H1 (cell line): ENCODE measurements around the gene GEMIN2. TPM values are rescaled to one million over a fixed set of nuclear protein-coding genes. Genes with fewer than 3 reads are reported as not detected.

ENCODE experiments used
- CTCF ChIA-PET: fragments of 300-600 bp; sonication (Branson Sonifier 250); formaldehyde crosslinking; loops from one replicate; lab custom pipeline; 2021; ENCODE audit not compliant: partially characterized antibody; lab: Charles Lee
- POLR2A ChIA-PET: fragments of 300-600 bp; sonication (Branson Sonifier 250); formaldehyde crosslinking; loops from one replicate; lab custom pipeline; 2021; ENCODE audit warnings: inconsistent platforms; ENCODE audit not compliant: partially characterized antibody; lab: Charles Lee
- DNase-seq, 2 experiments: peaks; one replicate each; pipeline versions ENCODE4 v3.0.0 to v3.0.0-alpha.2; 2010 to 2022; ENCODE audit warnings: low spot score in 2 of 2, low read depth in 1 of 2, mixed read lengths in 1 of 2
- FAIRE-seq: peaks from 2 replicates; lab custom pipeline; 2011; peaks lifted over from hg19 to GRCh38; lab: Jason Lieb, UNC
- H2AFZ ChIP-seq: 2 replicates; pipeline ENCODE4 v1.8.1; 2012; ENCODE audit warnings: low read length, inconsistent platforms
- H2AK5ac ChIP-seq: 2 replicates; pipeline ENCODE4 v1.6.1; 2013; ENCODE audit warnings: low read depth, low read length
- H2BK120ac ChIP-seq: replicated peaks from 2 replicates; pipeline ENCODE3; 2013; ENCODE audit warnings: low read depth, low read length, inconsistent platforms
- H2BK12ac ChIP-seq: 2 replicates; pipeline ENCODE4 v1.6.1; 2013; ENCODE audit warnings: low read depth, low read length
- H2BK15ac ChIP-seq: 2 replicates; pipeline ENCODE4 v1.6.1; 2013; ENCODE audit warnings: low read length
- H2BK20ac ChIP-seq: 2 replicates; pipeline ENCODE4 v1.6.1; 2013; ENCODE audit warnings: low read length
- H2BK5ac ChIP-seq: 2 replicates; pipeline ENCODE4 v1.6.1; 2013; ENCODE audit warnings: low read depth, low read length
- H3K14ac ChIP-seq: 2 replicates; pipeline ENCODE4 v1.6.1; 2013; ENCODE audit warnings: inconsistent platforms; ENCODE audit not compliant: insufficient read length
- H3K18ac ChIP-seq: 2 replicates; pipeline ENCODE4 v1.6.1; 2013; ENCODE audit warnings: low read length; ENCODE audit errors: extremely low read depth
- H3K23ac ChIP-seq: 2 replicates; pipeline ENCODE4 v1.6.1; 2013; ENCODE audit warnings: inconsistent platforms; ENCODE audit not compliant: insufficient read length
- H3K23me2 ChIP-seq: 2 replicates; pipeline ENCODE4 v1.6.1; 2013; ENCODE audit warnings: low read depth, low read length
- H3K27ac ChIP-seq: 2 replicates; pipeline ENCODE4 v1.6.1; 2011; ENCODE audit warnings: low read depth, low read length, inconsistent platforms
- H3K27me3 ChIP-seq, 4 experiments: replicated peaks in 1 of 4; 1 replicate in 1 of 4; 2 replicates in 3 of 4; pipeline versions ENCODE4 v1.6.1 to v1.8.1; 2011 to 2013; ENCODE audit warnings: low read length in 3 of 4, mild to moderate bottlenecking in 3 of 4, inconsistent platforms in 2 of 4, mixed read lengths in 2 of 4, moderate library complexity in 1 of 4; ENCODE audit not compliant: control insufficient read depth in 3 of 4, insufficient read depth in 3 of 4; ENCODE audit errors: extremely low read depth in 1 of 4
- H3K36me3 ChIP-seq, 4 experiments: 2 replicates each; pipeline versions ENCODE4 v1.6.1 to v1.8.1; 2011 to 2013; ENCODE audit warnings: mild to moderate bottlenecking in 4 of 4, low read length in 3 of 4, moderate library complexity in 2 of 4, control low read depth in 1 of 4, inconsistent platforms in 1 of 4; ENCODE audit not compliant: insufficient read depth in 4 of 4, control insufficient read depth in 2 of 4
- H3K4ac ChIP-seq: replicated peaks from 2 replicates; pipeline ENCODE3; 2013; ENCODE audit warnings: low read length, low read depth, mixed read lengths, inconsistent platforms; ENCODE audit not compliant: insufficient read length
- H3K4me1 ChIP-seq, 4 experiments: replicated peaks in 1 of 4; 1 replicate in 1 of 4; 2 replicates in 3 of 4; pipeline versions ENCODE4 v1.6.1 to v1.8.1; 2011 to 2013; ENCODE audit warnings: low read length in 3 of 4, inconsistent platforms in 2 of 4, mixed read lengths in 1 of 4; ENCODE audit not compliant: insufficient read depth in 4 of 4, control insufficient read depth in 3 of 4
- H3K4me2 ChIP-seq, 2 experiments: 2 replicates each; pipeline versions ENCODE4 v1.6.1 to v1.8.1; 2011 to 2013; ENCODE audit warnings: low read depth in 2 of 2, low read length in 2 of 2, control low read depth in 1 of 2, inconsistent platforms in 1 of 2, mild to moderate bottlenecking in 1 of 2; ENCODE audit not compliant: insufficient read depth in 1 of 2
- H3K4me3 ChIP-seq, 4 experiments: fragments of 200-600, 300-600 bp in 1 of 4; sonication (generic), shearing (Covaris generic), sonication (Bioruptor Twin) in 1 of 4; 2 replicates each; pipeline versions ENCODE4 v1.5.1 to v1.8.1; 2011 to 2016; ENCODE audit warnings: low read length in 4 of 4, low read depth in 3 of 4, control low read depth in 2 of 4, inconsistent platforms in 2 of 4, mild to moderate bottlenecking in 2 of 4, mixed read lengths in 1 of 4, moderate library complexity in 1 of 4; ENCODE audit not compliant: insufficient read depth in 2 of 4; ENCODE audit errors: extremely low read depth in 1 of 4
- H3K56ac ChIP-seq: replicated peaks from 2 replicates; pipeline ENCODE3; 2013; ENCODE audit warnings: low read depth, mild to moderate bottlenecking, mixed read lengths, low read length, inconsistent platforms; ENCODE audit not compliant: insufficient read length
- H3K79me1 ChIP-seq: 2 replicates; pipeline ENCODE4 v1.6.1; 2013; ENCODE audit warnings: low read depth, low read length, control low read depth
- H3K79me2 ChIP-seq, 2 experiments: 2 replicates each; pipeline versions ENCODE4 v1.6.1 to v1.8.1; 2012 to 2013; ENCODE audit warnings: low read length in 2 of 2, mild to moderate bottlenecking in 2 of 2, inconsistent platforms in 1 of 2; ENCODE audit not compliant: insufficient read depth in 2 of 2, control insufficient read depth in 1 of 2
- H3K9ac ChIP-seq, 4 experiments: replicated peaks in 1 of 4; 1 replicate in 1 of 4; 2 replicates in 3 of 4; pipeline versions ENCODE4 v1.6.1 to v1.8.1; 2011 to 2013; ENCODE audit warnings: low read depth in 3 of 4, low read length in 3 of 4, control low read depth in 2 of 4, mild to moderate bottlenecking in 2 of 4, moderate library complexity in 2 of 4, inconsistent platforms in 1 of 4; ENCODE audit errors: extremely low read depth in 1 of 4
- H3K9me3 ChIP-seq, 2 experiments: 2 replicates each; pipeline versions ENCODE4 v1.6.1 to v1.8.1; 2012 to 2013; ENCODE audit warnings: mild to moderate bottlenecking in 2 of 2, moderate library complexity in 2 of 2, control low read depth in 1 of 2, inconsistent platforms in 1 of 2, low read depth in 1 of 2, low read length in 1 of 2, mixed read lengths in 1 of 2; ENCODE audit not compliant: insufficient read depth in 2 of 2
- H4K20me1 ChIP-seq, 2 experiments: replicated peaks in 1 of 2; 2 replicates each; pipeline versions ENCODE3 to v1.8.1; 2011 to 2013; ENCODE audit warnings: inconsistent platforms in 2 of 2, low read length in 2 of 2, mild to moderate bottlenecking in 1 of 2; ENCODE audit not compliant: insufficient read depth in 2 of 2, control insufficient read depth in 1 of 2
- H4K5ac ChIP-seq: 2 replicates; pipeline ENCODE4 v1.6.1; 2013; ENCODE audit warnings: low read length, low read depth, mixed read lengths, inconsistent platforms; ENCODE audit not compliant: insufficient read length
- H4K8ac ChIP-seq: 2 replicates; pipeline ENCODE4 v1.8.0; 2013; ENCODE audit warnings: mild to moderate bottlenecking, moderate library complexity, low read length, inconsistent platforms; ENCODE audit not compliant: insufficient read depth; ENCODE audit errors: extremely low read depth
- H4K91ac ChIP-seq: replicated peaks from 2 replicates; pipeline ENCODE3; 2013; ENCODE audit warnings: low read length, mixed read lengths, inconsistent platforms; ENCODE audit not compliant: insufficient read length
- BACH1 ChIP-seq: IDR thresholded peaks from 2 replicates; pipeline ENCODE4 v1.6.1; 2012; ENCODE audit warnings: low read length, improper control_type of control experiment
- CHD1 ChIP-seq: IDR thresholded peaks from 2 replicates; pipeline ENCODE4 v1.6.1; 2012; ENCODE audit warnings: low read depth, low read length, improper control_type of control experiment
- HDAC6 ChIP-seq: IDR thresholded peaks from one replicate; pipeline ENCODE4 v1.7.1; 2012; ENCODE audit warnings: low read depth, mild to moderate bottlenecking, inconsistent platforms, low read length, moderate library complexity
- KDM4A ChIP-seq: IDR thresholded peaks from one replicate; pipeline ENCODE4 v1.7.1; 2012; ENCODE audit warnings: low read depth, mild to moderate bottlenecking, moderate library complexity, low read length, inconsistent platforms; ENCODE audit not compliant: severe bottlenecking
- KDM5A ChIP-seq: fragments of 200-600 bp; IDR thresholded peaks from 2 replicates; pipeline ENCODE4 v1.7.1; 2012; ENCODE audit warnings: mild to moderate bottlenecking, low read length, inconsistent platforms, mixed read lengths
- PHF8 ChIP-seq: fragments of 200-600 bp; sonication (generic); conservative IDR thresholded peaks from 2 replicates; pipeline ENCODE4 v1.7.1; 2012; ENCODE audit warnings: low read depth, mild to moderate bottlenecking, inconsistent platforms, low read length, moderate library complexity
- RBBP5 ChIP-seq: IDR thresholded peaks from 2 replicates; pipeline ENCODE4 v1.7.1; 2012; ENCODE audit warnings: low read depth, mild to moderate bottlenecking, inconsistent platforms, low read length, moderate library complexity, borderline replicate concordance
- SP1 ChIP-seq: IDR thresholded peaks from 2 replicates; pipeline ENCODE4 v1.6.1; 2011; ENCODE audit warnings: low read depth, low read length
- ZNF274 ChIP-seq: IDR thresholded peaks from 2 replicates; pipeline ENCODE4 v1.7.0; 2012; ENCODE audit warnings: low read length, borderline replicate concordance; ENCODE audit errors: extremely low read depth
- WGBS, 2 experiments: shearing (Covaris generic) in 1 of 2; methylation state at CpG; one replicate each; pipeline versions ENCODE4 v1.1.6 to v1.1.7; 2013 to 2015; ENCODE audit warnings: low lambda C conversion rate in 2 of 2, mixed read lengths in 2 of 2, inconsistent platforms in 1 of 2, low coverage in 1 of 2, missing lambda C conversion rate in 1 of 2; ENCODE audit not compliant: insufficient replicate concordance in 2 of 2, insufficient coverage in 1 of 2, insufficient read length in 1 of 2; ENCODE audit errors: extremely low coverage in 1 of 2, missing lambda C conversion rate in 1 of 2; 5-methylcytosine and 5-hydroxymethylcytosine counted together
- polyA plus RNA-seq, 7 experiments: library from polyadenylated mRNA; depleted of rRNA in 3 of 7; stranded (reverse) in 5 of 7; unstranded in 2 of 7; fragments of >200 nt in 5 of 7; fragments of 200-250 nt in 2 of 7; gene quantifications; 1 replicate in 5 of 7; 2 replicates in 1 of 7; 4 replicates in 1 of 7; pipeline versions ENCODE4 v1.2.1 to v1.2.3, GENCODE V29; 2011 to 2013; ENCODE audit warnings: missing spikeins in 2 of 7, mixed read lengths in 2 of 7
- total RNA-seq: library from RNA; stranded (reverse); fragmentation: NEBNext Ultra II Directional; extraction: Animal tissue kit (Norgen Biotek cat#: 25700); gene quantifications from 2 replicates; pipeline ENCODE4 v1.2.1, GENCODE V29; 2021
- TF ChIP-seq, protein P1 (sequence below): IDR thresholded peaks from 2 replicates; pipeline ENCODE4 v1.6.1; 2011; ENCODE audit warnings: low read length, improper control_type of control experiment

The GEMIN2 gene
- total and polyA plus RNA-seq, 2 of the 8 experiments (the other 6 are each of a cell fraction or from before 2014, with no cell fraction given): 29.1 to 30.8 TPM

DNA sequence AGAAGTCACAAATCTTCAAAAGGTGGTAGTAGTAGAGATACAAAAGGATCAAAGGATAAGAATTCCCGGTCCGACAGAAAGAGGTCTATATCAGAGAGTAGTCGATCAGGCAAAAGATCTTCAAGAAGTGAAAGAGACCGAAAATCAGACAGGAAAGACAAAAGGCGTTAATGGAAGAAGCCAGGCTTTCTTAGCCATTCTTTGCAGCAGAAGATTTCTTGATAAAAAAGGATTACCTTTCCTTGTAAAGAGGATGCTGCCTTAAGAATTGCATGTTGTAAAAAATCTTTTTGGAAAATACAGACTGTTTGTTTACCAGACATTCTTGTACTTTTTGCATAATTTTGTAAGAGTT, 67.5 kb downstream of the GEMIN2 start:
- no peak overlapping the region for H3K27ac ChIP-seq

More for the DNA sequence above, 67.5 kb downstream of the GEMIN2 start:
- no peaks in the 10 kb centered on the region; the same call in 1 of the 2 replicates for H3K23me2 ChIP-seq
- TF ChIP-seq KDM4A (no peak), PHF8 (no peak), ZNF274 (no peak), CHD1 (no peak), HDAC6 (no peak), SP1 (no peak), BACH1 (no peak), KDM5A (no peak), RBBP5 (no peak)
- TF ChIP-seq, protein P1, sequence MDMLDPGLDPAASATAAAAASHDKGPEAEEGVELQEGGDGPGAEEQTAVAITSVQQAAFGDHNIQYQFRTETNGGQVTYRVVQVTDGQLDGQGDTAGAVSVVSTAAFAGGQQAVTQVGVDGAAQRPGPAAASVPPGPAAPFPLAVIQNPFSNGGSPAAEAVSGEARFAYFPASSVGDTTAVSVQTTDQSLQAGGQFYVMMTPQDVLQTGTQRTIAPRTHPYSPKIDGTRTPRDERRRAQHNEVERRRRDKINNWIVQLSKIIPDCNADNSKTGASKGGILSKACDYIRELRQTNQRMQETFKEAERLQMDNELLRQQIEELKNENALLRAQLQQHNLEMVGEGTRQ: no peak
- H3K9ac ChIP-seq: no peak overlapping the region
- no peak overlapping the region for H4K91ac ChIP-seq
- no peak for FAIRE-seq
- CTCF ChIA-PET: no interaction called here
- POLR2A ChIA-PET: interaction anchor here (0.8 to 13.8 kb wide), 10 partner anchors 8 to 187 kb away, joined by 3 to 219 read pairs (median 4); partner anchors contain the start of genes PNN and TRAPPC6B
- no peaks in the 10 kb centered on the region for H3K4me1 ChIP-seq
- H3K56ac ChIP-seq: no peak overlapping the region
- H3K27me3 ChIP-seq: no peaks in the 10 kb centered on the region
- no peak overlapping the region for H2BK20ac ChIP-seq
- H3K9me3 ChIP-seq: no peaks in the 10 kb centered on the region
- H3K18ac ChIP-seq: no peak overlapping the region
- no peak overlapping the region for H3K4me3 ChIP-seq
- no peak overlapping the region; the same call in 1 of the 2 replicates for H4K8ac ChIP-seq
- no peak overlapping the region for H3K14ac ChIP-seq
- H2BK15ac ChIP-seq: no peak overlapping the region
- no peak overlapping the region for H3K4ac ChIP-seq
- no peaks in the 10 kb centered on the region; the same call in none of the 2 replicates for H3K79me1 ChIP-seq
- H3K79me2 ChIP-seq: peaks cover 4 to 35% of the 10 kb centered on the region in 2 experiments; a peak in 3 of 4 replicates
- WGBS, 2 experiments: 96% methylated on average over 5 of the region's 5 CpGs; no CpG with 5 or more reads in 1 of the 2 experiments
- peaks cover 41 to 84% (median 67%) of the 10 kb centered on the region in 4 experiments for H3K36me3 ChIP-seq
- no peak overlapping the region for H3K4me2 ChIP-seq
- H3K23ac ChIP-seq: no peak overlapping the region
- no peak overlapping the region for H4K5ac ChIP-seq
- no peak overlapping the region for H2AFZ ChIP-seq
- DNase-seq: no peak
- no peak overlapping the region for H2BK12ac ChIP-seq
- no peak overlapping the region for H2AK5ac ChIP-seq
- H4K20me1 ChIP-seq: peaks cover 7 to 8% of the 10 kb centered on the region in 2 experiments
- no peak overlapping the region for H2BK120ac ChIP-seq
- H2BK5ac ChIP-seq: no peak overlapping the region
